Left ventricle myocardium inferior (tissue), 1 donor: ENCODE results near the gene PSENEN. TPM values are rescaled to one million over a fixed set of nuclear protein-coding genes. Genes with fewer than 3 reads are reported as not detected.

Source experiments
- DNase-seq: peaks from one replicate; pipeline ENCODE4 v3.0.0-alpha.2; 2020
- H3K27ac ChIP-seq: fragments of 200-600 bp; replicated peaks from 2 replicates; pipeline ENCODE4 v1.8.0; 2021
- H3K27me3 ChIP-seq: fragments of 200-600 bp; 2 replicates; pipeline ENCODE4 v1.8.0; 2021; ENCODE audit warnings: low read depth
- H3K36me3 ChIP-seq: fragments of 200-600 bp; 2 replicates; pipeline ENCODE4 v1.8.0; 2021
- H3K4me1 ChIP-seq: fragments of 200-600 bp; 2 replicates; pipeline ENCODE4 v1.8.0; 2021
- H3K4me3 ChIP-seq: fragments of 200-600 bp; 2 replicates; pipeline ENCODE4 v1.8.0; 2021; ENCODE audit warnings: mild to moderate bottlenecking, moderate library complexity
- H3K9me3 ChIP-seq: fragments of 200-600 bp; replicated peaks from 2 replicates; pipeline ENCODE4 v1.8.0; 2021
- CTCF ChIP-seq: fragments of 200-600 bp; IDR thresholded peaks from 2 replicates; pipeline ENCODE4 v1.8.0; 2021; ENCODE audit warnings: antibody characterized with exemption, mild to moderate bottlenecking, borderline replicate concordance
- intact Hi-C: fragments of 100-400 bp; cut with micrococcal nuclease; formaldehyde crosslinking; loops from one replicate; pipeline ENCODE4 v1.11.0; 2022
- total RNA-seq: library from RNA; stranded (reverse); fragmentation: NEBNext Ultra II Directional; extraction: Animal tissue kit (Norgen Biotek cat#: 25700); gene quantifications from one replicate; pipeline ENCODE4 v1.2.1, GENCODE V29; 2021
- donor health status: DM: no; HTN: yes; CAD: no; lungs with severe emphysema.

Gene PSENEN
- total RNA-seq, 1 donor from 2014 or later = 43.1 TPM

GRCh38 chr19:35789978-35790944 is 44.8 kb downstream of the PSENEN start:
- no peaks in the 10 kb centered on the region for H3K36me3 ChIP-seq
- no peaks in the 10 kb centered on the region for H3K9me3 ChIP-seq
- no peak for TF ChIP-seq CTCF
- no peak overlapping the region for H3K4me3 ChIP-seq
- no peaks in the 10 kb centered on the region for H3K4me1 ChIP-seq
- peaks cover 29% of the 10 kb centered on the region for H3K27me3 ChIP-seq
- intact Hi-C loops = no loop called here
- DNase-seq = no peak
- H3K27ac ChIP-seq = no peak overlapping the region

- intact Hi-C loops = no loop called here
- Histone ChIP-seq H3K9me3 (no peaks in the 10 kb centered on the region), H3K4me1 (no peaks in the 10 kb centered on the region), H3K27me3 (peaks cover 39% of the 10 kb centered on the region), H3K36me3 (no peaks in the 10 kb centered on the region), H3K4me3 (no peak overlapping the region), H3K27ac (no peak overlapping the region)
- DNase-seq = no peak
- peak; percentile 10 for TF ChIP-seq CTCF
Observed at GRCh38 chr19:35790981-35791813, 45.7 kb downstream of the PSENEN start.

GRCh38 chr19:35791814-35792279 is 46.4 kb downstream of the PSENEN start:
- intact Hi-C loops = no loop called here

GRCh38 chr19:35792312-35792711 is 46.9 kb downstream of the PSENEN start:
- no peak for DNase-seq
- Histone ChIP-seq H3K4me1 (no peaks in the 10 kb centered on the region), H3K36me3 (no peaks in the 10 kb centered on the region), H3K27ac (no peak overlapping the region), H3K4me3 (no peak overlapping the region), H3K9me3 (no peaks in the 10 kb centered on the region), H3K27me3 (peaks cover 50% of the 10 kb centered on the region)
- no peak for TF ChIP-seq CTCF
- intact Hi-C loops = no loop called here

More at GRCh38 chr19:35791814-35792279, 46.4 kb downstream of the PSENEN start:
- no peaks in the 10 kb centered on the region for H3K9me3 ChIP-seq
- no peak overlapping the region for H3K4me3 ChIP-seq
- H3K27me3 ChIP-seq = peaks cover 45% of the 10 kb centered on the region
- H3K4me1 ChIP-seq = no peaks in the 10 kb centered on the region
- H3K27ac ChIP-seq = no peak overlapping the region
- TF ChIP-seq CTCF = no peak
- H3K36me3 ChIP-seq = no peaks in the 10 kb centered on the region
- DNase-seq = no peak

GRCh38 chr19:35792888-35793287 is 47.4 kb downstream of the PSENEN start:
- peaks cover 56% of the 10 kb centered on the region for H3K27me3 ChIP-seq
- no peaks in the 10 kb centered on the region for H3K9me3 ChIP-seq
- TF ChIP-seq CTCF = no peak
- no peak overlapping the region for H3K27ac ChIP-seq
- H3K36me3 ChIP-seq = no peaks in the 10 kb centered on the region
- DNase-seq = no peak
- no peak overlapping the region for H3K4me3 ChIP-seq
- H3K4me1 ChIP-seq = no peaks in the 10 kb centered on the region
- intact Hi-C loops = no loop called here
